ENCODE results near the gene ARL4D.
"Not testable (repeated sequence)": the region's sequence is repeated elsewhere in the genome, so short reads cannot be mapped to it uniquely, and the experiment has no call there.

ARL4D gene

GRCh38 chr17:43388359-43389045 lies 10.3 kb upstream of the ARL4D start:
- Histone ChIP-seq H3K9ac (ENCODE audit: low read length) (peak overlapping the region; percentile 96), H3K4me1 (ENCODE audit: control insufficient read depth, insufficient read depth, low read length) (peaks cover 3% of the 10 kb centered on the region), H3K36me3 (ENCODE audit: control insufficient read depth, insufficient read depth, low read length) (no peaks in the 10 kb centered on the region), H3K27me3 (ENCODE audit: control insufficient read depth, insufficient read depth, low read length) (no peaks in the 10 kb centered on the region), H3K27ac (ENCODE audit: low read depth, low read length) (peak overlapping the region; percentile 98), H3K4me3 (ENCODE audit: low read length) (peak overlapping the region; percentile 80)

- no peaks in the 10 kb centered on the region for H3K36me3 ChIP-seq (ENCODE audit: control insufficient read depth, insufficient read depth, low read length)
- peak overlapping the region; percentile 96 for H3K9ac ChIP-seq (ENCODE audit: low read length)
- peak overlapping the region; percentile 98 for H3K27ac ChIP-seq (ENCODE audit: low read depth, low read length)
- peak overlapping the region; percentile 80 for H3K4me3 ChIP-seq (ENCODE audit: low read length)
- no peaks in the 10 kb centered on the region for H3K27me3 ChIP-seq (ENCODE audit: control insufficient read depth, insufficient read depth, low read length)
- peaks cover 6% of the 10 kb centered on the region for H3K4me1 ChIP-seq (ENCODE audit: control insufficient read depth, insufficient read depth, low read length)
Measured at GRCh38 chr17:43389046-43389947, 9.5 kb upstream of the ARL4D start.

- no peak overlapping the region for H3K9ac ChIP-seq (ENCODE audit: low read length)
- no peak overlapping the region for H3K4me3 ChIP-seq (ENCODE audit: low read length)
- no peaks in the 10 kb centered on the region for H3K27me3 ChIP-seq (ENCODE audit: control insufficient read depth, insufficient read depth, low read length)
- H3K27ac ChIP-seq (ENCODE audit: low read depth, low read length), result no peak overlapping the region
- no peaks in the 10 kb centered on the region for H3K36me3 ChIP-seq (ENCODE audit: control insufficient read depth, insufficient read depth, low read length)
- peaks cover 9% of the 10 kb centered on the region for H3K4me1 ChIP-seq (ENCODE audit: control insufficient read depth, insufficient read depth, low read length)
Measured at GRCh38 chr17:43392397-43392796, 6.4 kb upstream of the ARL4D start.

GRCh38 chr17:43393944-43394482 lies 4.8 kb upstream of the ARL4D start:
- Histone ChIP-seq H3K36me3 (ENCODE audit: control insufficient read depth, insufficient read depth, low read length) (no peaks in the 10 kb centered on the region), H3K27me3 (ENCODE audit: control insufficient read depth, insufficient read depth, low read length) (no peaks in the 10 kb centered on the region), H3K4me3 (ENCODE audit: low read length) (peak overlapping the region; percentile 32), H3K4me1 (ENCODE audit: control insufficient read depth, insufficient read depth, low read length) (peaks cover 9% of the 10 kb centered on the region), H3K27ac (ENCODE audit: low read depth, low read length) (peak overlapping the region; percentile 84), H3K9ac (ENCODE audit: low read length) (peak overlapping the region; percentile 10)

GRCh38 chr17:43394696-43395095 lies 4.1 kb upstream of the ARL4D start:
- H3K9ac ChIP-seq (ENCODE audit: low read length); H3K4me3 ChIP-seq (ENCODE audit: low read length); H3K27me3 ChIP-seq (ENCODE audit: control insufficient read depth, insufficient read depth, low read length); H3K4me1 ChIP-seq (ENCODE audit: control insufficient read depth, insufficient read depth, low read length); H3K36me3 ChIP-seq (ENCODE audit: control insufficient read depth, insufficient read depth, low read length): not testable (repeated sequence)
- H3K27ac ChIP-seq (ENCODE audit: low read depth, low read length), result peak overlapping the region; percentile 84

- no peak overlapping the region for H3K27ac ChIP-seq (ENCODE audit: low read depth, low read length)
Measured at GRCh38 chr17:43395165-43395564, 3.6 kb upstream of the ARL4D start.

GRCh38 chr17:43396491-43397060 lies 2.2 kb upstream of the ARL4D start:
- H3K4me1 ChIP-seq (ENCODE audit: control insufficient read depth, insufficient read depth, low read length), result peaks cover 13% of the 10 kb centered on the region
- no peak overlapping the region for H3K4me3 ChIP-seq (ENCODE audit: low read length)
- no peaks in the 10 kb centered on the region for H3K36me3 ChIP-seq (ENCODE audit: control insufficient read depth, insufficient read depth, low read length)
- no peak overlapping the region for H3K27ac ChIP-seq (ENCODE audit: low read depth, low read length)
- H3K9ac ChIP-seq (ENCODE audit: low read length), result no peak overlapping the region
- no peaks in the 10 kb centered on the region for H3K27me3 ChIP-seq (ENCODE audit: control insufficient read depth, insufficient read depth, low read length)

More at GRCh38 chr17:43395165-43395564, 3.6 kb upstream of the ARL4D start:
- H3K4me1 ChIP-seq (ENCODE audit: control insufficient read depth, insufficient read depth, low read length), result peaks cover 6% of the 10 kb centered on the region
- H3K27me3 ChIP-seq (ENCODE audit: control insufficient read depth, insufficient read depth, low read length), result no peaks in the 10 kb centered on the region
- H3K9ac ChIP-seq (ENCODE audit: low read length), result no peak overlapping the region
- H3K36me3 ChIP-seq (ENCODE audit: control insufficient read depth, insufficient read depth, low read length), result no peaks in the 10 kb centered on the region
- H3K4me3 ChIP-seq (ENCODE audit: low read length), result no peak overlapping the region

- Histone ChIP-seq H3K9ac (ENCODE audit: low read length) (peak overlapping the region; percentile 43), H3K27me3 (ENCODE audit: control insufficient read depth, insufficient read depth, low read length) (no peaks in the 10 kb centered on the region), H3K36me3 (ENCODE audit: control insufficient read depth, insufficient read depth, low read length) (peaks cover 3% of the 10 kb centered on the region), H3K27ac (ENCODE audit: low read depth, low read length) (peak overlapping the region; percentile 95), H3K4me3 (ENCODE audit: low read length) (peak overlapping the region; percentile 90), H3K4me1 (ENCODE audit: control insufficient read depth, insufficient read depth, low read length) (peaks cover 19% of the 10 kb centered on the region)
Measured at GRCh38 chr17:43399839-43400328, 1.1 kb downstream of the ARL4D start.

GRCh38 chr17:43400943-43401717 lies 2.3 kb downstream of the ARL4D start:
- Histone ChIP-seq H3K27ac (ENCODE audit: low read depth, low read length) (peak overlapping the region; percentile 95), H3K4me1 (ENCODE audit: control insufficient read depth, insufficient read depth, low read length) (peaks cover 19% of the 10 kb centered on the region), H3K36me3 (ENCODE audit: control insufficient read depth, insufficient read depth, low read length) (peaks cover 3% of the 10 kb centered on the region), H3K27me3 (ENCODE audit: control insufficient read depth, insufficient read depth, low read length) (no peaks in the 10 kb centered on the region), H3K4me3 (ENCODE audit: low read length) (peak overlapping the region; percentile 90), H3K9ac (ENCODE audit: low read length) (peak overlapping the region; percentile 6)

- Histone ChIP-seq H3K36me3 (ENCODE audit: control insufficient read depth, insufficient read depth, low read length) (peaks cover 3% of the 10 kb centered on the region), H3K4me1 (ENCODE audit: control insufficient read depth, insufficient read depth, low read length) (peaks cover 19% of the 10 kb centered on the region), H3K4me3 (ENCODE audit: low read length) (peak overlapping the region; percentile 90), H3K9ac (ENCODE audit: low read length) (no peak overlapping the region), H3K27me3 (ENCODE audit: control insufficient read depth, insufficient read depth, low read length) (no peaks in the 10 kb centered on the region), H3K27ac (ENCODE audit: low read depth, low read length) (peak overlapping the region; percentile 95)
Measured at GRCh38 chr17:43402078-43402477, 3.3 kb downstream of the ARL4D start.

- peaks cover 21% of the 10 kb centered on the region for H3K4me1 ChIP-seq (ENCODE audit: control insufficient read depth, insufficient read depth, low read length)
Measured at GRCh38 chr17:43402567-43402966, 3.8 kb downstream of the ARL4D start.

More at GRCh38 chr17:43402567-43402966, 3.8 kb downstream of the ARL4D start:
- Histone ChIP-seq H3K27me3 (ENCODE audit: control insufficient read depth, insufficient read depth, low read length) (no peaks in the 10 kb centered on the region), H3K9ac (ENCODE audit: low read length) (no peak overlapping the region), H3K27ac (ENCODE audit: low read depth, low read length) (peak overlapping the region; percentile 95), H3K4me3 (ENCODE audit: low read length) (no peak overlapping the region), H3K36me3 (ENCODE audit: control insufficient read depth, insufficient read depth, low read length) (peaks cover 3% of the 10 kb centered on the region)

Data from rectal smooth muscle tissue (tissue), 1 donor.